GM23338 (cell line): ENCODE results near the gene HS6ST2.

Experiments used
- CREB1 ChIP-seq: fragments of 250-450 bp; sonication (Bioruptor Pico); IDR thresholded peaks from 2 replicates; pipeline ENCODE4 v1.5.0; 2020; ENCODE audit warnings: low read depth, mild to moderate bottlenecking, moderate library complexity
- CTCF ChIP-seq, 2 experiments: fragments of 200-600 bp in 1 of 2; sonication (generic) in 1 of 2; conservative IDR thresholded peaks; 2 replicates each; pipeline versions ENCODE4 v1.5.1 to v1.6.1; 2016 to 2017; ENCODE audit warnings: antibody characterized with exemption in 2 of 2, low read depth in 2 of 2, mild to moderate bottlenecking in 2 of 2, moderate library complexity in 1 of 2
- ETS1 ChIP-seq: IDR thresholded peaks from 2 replicates; pipeline ENCODE4 v1.6.1; 2016; ENCODE audit warnings: antibody characterized with exemption
- EZH2 ChIP-seq: fragments of 200-600 bp; sonication (generic); IDR thresholded peaks from one replicate; pipeline ENCODE4 v1.8.0; 2017; ENCODE audit warnings: antibody characterized with exemption, mild to moderate bottlenecking, low read depth; ENCODE audit not compliant: unreplicated experiment
- EZH2phosphoT487 ChIP-seq: fragments of 200-600 bp; sonication (generic); IDR thresholded peaks from one replicate; pipeline ENCODE4 v1.8.1; 2018; ENCODE audit warnings: antibody characterized with exemption; ENCODE audit not compliant: unreplicated experiment
- JUNB ChIP-seq: IDR thresholded peaks from one replicate; pipeline ENCODE4 v1.6.1; 2016; ENCODE audit warnings: antibody characterized with exemption; ENCODE audit not compliant: unreplicated experiment
- POLR2AphosphoS5 ChIP-seq: IDR thresholded peaks from 2 replicates; pipeline ENCODE4 v1.6.1; 2016; ENCODE audit warnings: antibody characterized with exemption, low read depth
- REST ChIP-seq: IDR thresholded peaks from one replicate; pipeline ENCODE4 v1.6.1; 2018; ENCODE audit warnings: antibody characterized with exemption; ENCODE audit not compliant: unreplicated experiment
- STAT1 ChIP-seq: IDR thresholded peaks from one replicate; pipeline ENCODE4 v1.6.1; 2016; ENCODE audit warnings: antibody characterized with exemption; ENCODE audit not compliant: unreplicated experiment
- ZNF114 ChIP-seq: fragments of 250-450 bp; sonication (Bioruptor Pico); IDR thresholded peaks from 2 replicates; pipeline ENCODE4 v1.5.0; 2020; ENCODE audit warnings: mild to moderate bottlenecking, moderate library complexity

GRCh38 chrX:132744470-132744869 is 214.0 kb downstream of the HS6ST2 start:
- TF ChIP-seq CTCF (conservative IDR thresholded peaks at IDR 0.05; ENCODE audit: low read depth in 2 of 2) (no peak), EZH2 (no peak), ZNF114 (CRISPR knock-in tag) (no peak), JUNB (no peak), REST (no peak), CREB1 (CRISPR knock-in tag) (no peak), ETS1 (no peak), POLR2AphosphoS5 (no peak), EZH2phosphoT487 (no peak), STAT1 (no peak)
